HepG2 (cell line): ENCODE results near the gene DNAAF3. TPM values are rescaled to one million over a fixed set of nuclear protein-coding genes. Genes with fewer than 3 reads are reported as not detected.

Experiments
- BORCS8-MEF2B ChIP-seq: sonication (generic); formaldehyde crosslinking; IDR thresholded peaks from 2 replicates; pipeline ENCODE4 v1.8.0; 2022; ENCODE audit warnings: mild to moderate bottlenecking, missing genetic modification reagents
- DPF2 ChIP-seq: sonication (generic); formaldehyde crosslinking; IDR thresholded peaks from 2 replicates; pipeline ENCODE4 v1.4.0; 2020; ENCODE audit warnings: mild to moderate bottlenecking, low read depth, missing genetic modification reagents, borderline replicate concordance
- KLF16 ChIP-seq, 2 experiments: sonication (generic) in 1 of 2; formaldehyde crosslinking in 1 of 2; IDR thresholded peaks; 2 replicates each; pipeline versions ENCODE4 v1.6.1 to v1.8.0; 2016 to 2023; ENCODE audit warnings: missing genetic modification reagents in 2 of 2, missing compliant biosample characterization in 1 of 2
- MAZ ChIP-seq, 2 experiments: sonication (generic) in 1 of 2; formaldehyde crosslinking in 1 of 2; IDR thresholded peaks; 2 replicates each; pipeline versions ENCODE4 v1.5.0 to v1.6.1; 2012 to 2020; ENCODE audit warnings: low read depth in 2 of 2, mild to moderate bottlenecking in 2 of 2, borderline replicate concordance in 1 of 2, improper control_type of control experiment in 1 of 2, low read length in 1 of 2, missing genetic modification reagents in 1 of 2, moderate library complexity in 1 of 2
- MYNN ChIP-seq: sonication (generic); formaldehyde crosslinking; IDR thresholded peaks from 2 replicates; pipeline ENCODE4 v1.4.0; 2020; ENCODE audit warnings: mild to moderate bottlenecking, low read depth, missing genetic modification reagents
- TBX2 ChIP-seq: sonication (generic); formaldehyde crosslinking; IDR thresholded peaks from 2 replicates; pipeline ENCODE4 v1.5.0; 2020; ENCODE audit warnings: missing genetic modification reagents, mild to moderate bottlenecking, borderline replicate concordance
- WIZ ChIP-seq: sonication (generic); formaldehyde crosslinking; IDR thresholded peaks from 2 replicates; pipeline ENCODE4 v1.5.1; 2020; ENCODE audit warnings: mild to moderate bottlenecking, missing genetic modification reagents
- ZNF282 ChIP-seq: fragments of 450-650 bp; IDR thresholded peaks from 2 replicates; pipeline ENCODE4 v1.6.1; 2018; ENCODE audit not compliant: partially characterized antibody
- ZNF556 ChIP-seq: sonication (generic); formaldehyde crosslinking; IDR thresholded peaks from 2 replicates; pipeline ENCODE4 v1.4.0; 2020; ENCODE audit warnings: mild to moderate bottlenecking, missing genetic modification reagents, borderline replicate concordance
- polyA plus RNA-seq, 8 experiments: library from polyadenylated mRNA; depleted of rRNA in 3 of 8; stranded (reverse) in 7 of 8; unstranded in 1 of 8; fragments of >200 nt; fragmentation: Illumina TruSeq in 4 of 8; extraction: Trizol in 4 of 8; gene quantifications; 2 replicates each; pipeline versions ENCODE4 v1.2.1 to v1.2.3, GENCODE V29; 2011 to 2016; ENCODE audit warnings: low read depth in 4 of 8, missing spikeins in 1 of 8, mixed read lengths in 1 of 8; ENCODE audit not compliant: insufficient read depth in 1 of 8
- total RNA-seq, 5 experiments: library from RNA; depleted of rRNA; stranded (reverse); fragments of >200 nt; fragmentation: Illumina TruSeq; extraction: Trizol; gene quantifications; 2 replicates each; pipeline ENCODE4 v1.2.3, GENCODE V29; 2016; ENCODE audit warnings: low read depth in 1 of 5
- TF ChIP-seq, protein P1 (sequence below): sonication (generic); formaldehyde crosslinking; IDR thresholded peaks from 2 replicates; pipeline ENCODE4 v1.5.0; 2020; ENCODE audit warnings: mild to moderate bottlenecking, missing genetic modification reagents, borderline replicate concordance
- TF ChIP-seq, protein P2 (sequence below): sonication (generic); formaldehyde crosslinking; IDR thresholded peaks from 2 replicates; pipeline ENCODE4 v1.4.0; 2020; ENCODE audit warnings: low read depth, mild to moderate bottlenecking, missing genetic modification reagents
- TF ChIP-seq, protein P3 (sequence below): sonication (generic); formaldehyde crosslinking; IDR thresholded peaks from 2 replicates; pipeline ENCODE4 v1.4.0; 2020; ENCODE audit warnings: missing genetic modification reagents
- TF ChIP-seq, protein P4 (sequence below): sonication (generic); formaldehyde crosslinking; IDR thresholded peaks from 2 replicates; pipeline ENCODE4 v1.5.0; 2020; ENCODE audit warnings: mild to moderate bottlenecking, missing genetic modification reagents
- TF ChIP-seq, protein P5 (sequence below): IDR thresholded peaks from 2 replicates; pipeline ENCODE4 v1.6.1; 2018; ENCODE audit warnings: missing genetic modification reagents, mild to moderate bottlenecking, missing compliant biosample characterization
- TF ChIP-seq, protein P6 (sequence below): IDR thresholded peaks from 2 replicates; pipeline ENCODE4 v1.6.1; 2016; ENCODE audit warnings: mild to moderate bottlenecking, missing biosample characterization, missing genetic modification reagents
- TF ChIP-seq, protein P7 (sequence below): sonication (generic); formaldehyde crosslinking; IDR thresholded peaks from 2 replicates; pipeline ENCODE4 v1.4.0; 2020; ENCODE audit warnings: low read depth, mild to moderate bottlenecking, missing genetic modification reagents
- TF ChIP-seq, protein P8 (sequence below): sonication (generic); formaldehyde crosslinking; IDR thresholded peaks from 2 replicates; pipeline ENCODE4 v1.8.1; 2023; ENCODE audit warnings: mild to moderate bottlenecking, missing genetic modification reagents

The DNAAF3 gene
- total and polyA plus RNA-seq, 2 of the 13 experiments (the other 11 are each of a cell fraction or from before 2014, with no cell fraction given): 0.30 to 0.40 TPM

DNA sequence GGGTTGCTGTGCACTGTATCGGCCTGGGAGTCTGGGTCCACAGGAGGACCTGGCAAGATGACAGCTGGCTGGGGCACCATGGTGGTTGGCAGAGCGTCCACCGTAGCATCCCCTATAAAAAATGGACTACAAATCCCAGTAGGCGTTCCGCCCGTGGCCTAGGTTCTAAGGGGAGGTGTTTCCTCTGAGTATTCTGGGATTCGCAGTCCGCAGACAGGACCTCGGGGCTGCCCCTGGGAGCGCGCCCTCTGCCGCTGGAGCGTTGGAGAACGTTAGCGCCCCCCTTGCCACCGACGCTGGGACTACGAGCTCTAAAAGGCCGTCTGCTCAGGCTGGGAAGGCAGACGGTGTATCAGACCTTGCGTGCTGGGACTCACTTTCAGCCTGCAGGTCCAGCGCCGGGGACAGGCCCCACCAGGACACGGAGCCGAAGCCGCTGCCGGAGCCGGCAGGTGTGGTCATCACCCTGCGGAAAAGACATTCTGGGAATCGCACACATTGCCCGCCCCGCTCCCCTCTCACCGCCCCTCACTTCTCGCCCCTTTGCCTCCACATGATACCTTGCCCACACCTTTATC lies 372 bp downstream of the DNAAF3 start (continued):
- TF ChIP-seq, protein P1, sequence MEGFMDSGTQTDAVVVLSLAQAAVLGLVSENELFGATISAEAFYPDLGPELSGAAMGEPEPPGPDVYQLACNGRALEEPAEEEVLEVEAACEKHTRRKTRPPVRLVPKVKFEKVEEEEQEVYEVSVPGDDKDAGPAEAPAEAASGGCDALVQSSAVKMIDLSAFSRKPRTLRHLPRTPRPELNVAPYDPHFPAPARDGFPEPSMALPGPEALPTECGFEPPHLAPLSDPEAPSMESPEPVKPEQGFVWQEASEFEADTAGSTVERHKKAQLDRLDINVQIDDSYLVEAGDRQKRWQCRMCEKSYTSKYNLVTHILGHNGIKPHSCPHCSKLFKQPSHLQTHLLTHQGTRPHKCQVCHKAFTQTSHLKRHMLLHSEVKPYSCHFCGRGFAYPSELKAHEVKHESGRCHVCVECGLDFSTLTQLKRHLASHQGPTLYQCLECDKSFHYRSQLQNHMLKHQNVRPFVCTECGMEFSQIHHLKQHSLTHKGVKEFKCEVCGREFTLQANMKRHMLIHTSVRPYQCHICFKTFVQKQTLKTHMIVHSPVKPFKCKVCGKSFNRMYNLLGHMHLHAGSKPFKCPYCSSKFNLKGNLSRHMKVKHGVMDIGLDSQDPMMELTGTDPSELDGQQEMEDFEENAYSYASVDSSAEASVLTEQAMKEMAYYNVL (CRISPR knock-in tag): peak; percentile 62; the same call in 1 of the 2 replicates
- TF ChIP-seq, protein P2, sequence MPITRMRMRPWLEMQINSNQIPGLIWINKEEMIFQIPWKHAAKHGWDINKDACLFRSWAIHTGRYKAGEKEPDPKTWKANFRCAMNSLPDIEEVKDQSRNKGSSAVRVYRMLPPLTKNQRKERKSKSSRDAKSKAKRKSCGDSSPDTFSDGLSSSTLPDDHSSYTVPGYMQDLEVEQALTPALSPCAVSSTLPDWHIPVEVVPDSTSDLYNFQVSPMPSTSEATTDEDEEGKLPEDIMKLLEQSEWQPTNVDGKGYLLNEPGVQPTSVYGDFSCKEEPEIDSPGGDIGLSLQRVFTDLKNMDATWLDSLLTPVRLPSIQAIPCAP (CRISPR knock-in tag): no peak
- TF ChIP-seq MYNN (CRISPR knock-in tag) (no peak), BORCS8-MEF2B (CRISPR knock-in tag) (no peak), DPF2 (CRISPR knock-in tag) (no peak), ZNF556 (CRISPR knock-in tag) (0 out of 2 replicates have a peak, but pooled peaks have one; percentile 33), TBX2 (no peak), WIZ (CRISPR knock-in tag) (0 out of 2 replicates have a peak, but pooled peaks have one; percentile 25), KLF16 (CRISPR knock-in tag; IDR thresholded peaks at IDR 0.05) (no peak), MAZ (IDR thresholded peaks at IDR 0.05; ENCODE audit: borderline replicate concordance, low read depth, low read length) (no peak), MAZ (CRISPR knock-in tag; IDR thresholded peaks at IDR 0.05; ENCODE audit: low read depth) (no peak; the same call in 1 of the 2 replicates), ZNF282 (no peak)
- TF ChIP-seq, protein P3, sequence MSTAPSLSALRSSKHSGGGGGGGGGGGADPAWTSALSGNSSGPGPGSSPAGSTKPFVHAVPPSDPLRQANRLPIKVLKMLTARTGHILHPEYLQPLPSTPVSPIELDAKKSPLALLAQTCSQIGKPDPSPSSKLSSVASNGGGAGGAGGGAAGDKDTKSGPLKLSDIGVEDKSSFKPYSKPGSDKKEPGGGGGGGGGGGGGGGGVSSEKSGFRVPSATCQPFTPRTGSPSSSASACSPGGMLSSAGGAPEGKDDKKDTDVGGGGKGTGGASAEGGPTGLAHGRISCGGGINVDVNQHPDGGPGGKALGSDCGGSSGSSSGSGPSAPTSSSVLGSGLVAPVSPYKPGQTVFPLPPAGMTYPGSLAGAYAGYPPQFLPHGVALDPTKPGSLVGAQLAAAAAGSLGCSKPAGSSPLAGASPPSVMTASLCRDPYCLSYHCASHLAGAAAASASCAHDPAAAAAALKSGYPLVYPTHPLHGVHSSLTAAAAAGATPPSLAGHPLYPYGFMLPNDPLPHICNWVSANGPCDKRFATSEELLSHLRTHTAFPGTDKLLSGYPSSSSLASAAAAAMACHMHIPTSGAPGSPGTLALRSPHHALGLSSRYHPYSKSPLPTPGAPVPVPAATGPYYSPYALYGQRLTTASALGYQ: no peak
- TF ChIP-seq, protein P4, sequence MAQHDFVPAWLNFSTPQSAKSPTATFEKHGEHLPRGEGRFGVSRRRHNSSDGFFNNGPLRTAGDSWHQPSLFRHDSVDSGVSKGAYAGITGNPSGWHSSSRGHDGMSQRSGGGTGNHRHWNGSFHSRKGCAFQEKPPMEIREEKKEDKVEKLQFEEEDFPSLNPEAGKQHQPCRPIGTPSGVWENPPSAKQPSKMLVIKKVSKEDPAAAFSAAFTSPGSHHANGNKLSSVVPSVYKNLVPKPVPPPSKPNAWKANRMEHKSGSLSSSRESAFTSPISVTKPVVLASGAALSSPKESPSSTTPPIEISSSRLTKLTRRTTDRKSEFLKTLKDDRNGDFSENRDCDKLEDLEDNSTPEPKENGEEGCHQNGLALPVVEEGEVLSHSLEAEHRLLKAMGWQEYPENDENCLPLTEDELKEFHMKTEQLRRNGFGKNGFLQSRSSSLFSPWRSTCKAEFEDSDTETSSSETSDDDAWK (CRISPR knock-in tag): no peak
- TF ChIP-seq, protein P5, sequence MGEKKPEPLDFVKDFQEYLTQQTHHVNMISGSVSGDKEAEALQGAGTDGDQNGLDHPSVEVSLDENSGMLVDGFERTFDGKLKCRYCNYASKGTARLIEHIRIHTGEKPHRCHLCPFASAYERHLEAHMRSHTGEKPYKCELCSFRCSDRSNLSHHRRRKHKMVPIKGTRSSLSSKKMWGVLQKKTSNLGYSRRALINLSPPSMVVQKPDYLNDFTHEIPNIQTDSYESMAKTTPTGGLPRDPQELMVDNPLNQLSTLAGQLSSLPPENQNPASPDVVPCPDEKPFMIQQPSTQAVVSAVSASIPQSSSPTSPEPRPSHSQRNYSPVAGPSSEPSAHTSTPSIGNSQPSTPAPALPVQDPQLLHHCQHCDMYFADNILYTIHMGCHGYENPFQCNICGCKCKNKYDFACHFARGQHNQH (CRISPR knock-in tag): no peak; the same call in 1 of the 2 replicates
- TF ChIP-seq, protein P6, sequence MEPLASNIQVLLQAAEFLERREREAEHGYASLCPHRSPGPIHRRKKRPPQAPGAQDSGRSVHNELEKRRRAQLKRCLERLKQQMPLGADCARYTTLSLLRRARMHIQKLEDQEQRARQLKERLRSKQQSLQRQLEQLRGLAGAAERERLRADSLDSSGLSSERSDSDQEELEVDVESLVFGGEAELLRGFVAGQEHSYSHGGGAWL (CRISPR knock-in tag): no peak
- TF ChIP-seq, protein P7, sequence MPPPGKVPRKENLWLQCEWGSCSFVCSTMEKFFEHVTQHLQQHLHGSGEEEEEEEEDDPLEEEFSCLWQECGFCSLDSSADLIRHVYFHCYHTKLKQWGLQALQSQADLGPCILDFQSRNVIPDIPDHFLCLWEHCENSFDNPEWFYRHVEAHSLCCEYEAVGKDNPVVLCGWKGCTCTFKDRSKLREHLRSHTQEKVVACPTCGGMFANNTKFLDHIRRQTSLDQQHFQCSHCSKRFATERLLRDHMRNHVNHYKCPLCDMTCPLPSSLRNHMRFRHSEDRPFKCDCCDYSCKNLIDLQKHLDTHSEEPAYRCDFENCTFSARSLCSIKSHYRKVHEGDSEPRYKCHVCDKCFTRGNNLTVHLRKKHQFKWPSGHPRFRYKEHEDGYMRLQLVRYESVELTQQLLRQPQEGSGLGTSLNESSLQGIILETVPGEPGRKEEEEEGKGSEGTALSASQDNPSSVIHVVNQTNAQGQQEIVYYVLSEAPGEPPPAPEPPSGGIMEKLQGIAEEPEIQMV (CRISPR knock-in tag): peak; percentile 67; the same call in 1 of the 2 replicates
- TF ChIP-seq, protein P8, sequence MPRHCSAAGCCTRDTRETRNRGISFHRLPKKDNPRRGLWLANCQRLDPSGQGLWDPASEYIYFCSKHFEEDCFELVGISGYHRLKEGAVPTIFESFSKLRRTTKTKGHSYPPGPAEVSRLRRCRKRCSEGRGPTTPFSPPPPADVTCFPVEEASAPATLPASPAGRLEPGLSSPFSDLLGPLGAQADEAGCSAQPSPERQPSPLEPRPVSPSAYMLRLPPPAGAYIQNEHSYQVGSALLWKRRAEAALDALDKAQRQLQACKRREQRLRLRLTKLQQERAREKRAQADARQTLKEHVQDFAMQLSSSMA (CRISPR knock-in tag): no peak
